GM21723 (cell line): ENCODE measurements around the gene SP140.
"Not testable (repeated sequence)": the region's sequence is repeated elsewhere in the genome, so short reads cannot be mapped to it uniquely, and the experiment has no call there.

ENCODE experiments used
- ATAC-seq: cut with Tn5 transposase; IDR thresholded peaks from one replicate; pipeline ENCODE4 v1.9.1; 2021; ENCODE audit warnings: mild to moderate bottlenecking, moderate library complexity; ENCODE audit not compliant: unreplicated experiment

Gene SP140

DNA sequence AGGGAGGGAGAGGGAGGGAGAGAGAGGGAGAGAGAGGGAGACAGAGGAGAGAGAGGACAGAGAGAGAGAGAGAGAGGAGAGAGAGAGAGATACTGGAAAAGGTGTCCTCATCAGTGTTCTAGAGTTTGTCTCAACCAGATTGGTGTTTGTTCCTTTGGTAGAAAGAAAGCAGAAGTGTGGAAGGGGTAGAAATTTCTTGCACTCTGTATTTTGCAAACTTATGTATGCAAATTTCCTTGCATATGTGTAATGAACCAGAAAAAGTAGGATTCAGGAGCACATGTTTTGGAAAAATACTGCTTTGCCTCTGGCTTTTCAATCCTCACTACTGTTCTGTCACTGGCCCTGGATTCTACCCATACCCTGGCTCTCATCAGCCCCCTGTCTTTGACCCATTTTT, 1.1 kb upstream of the SP140 start:
- ATAC-seq, result no peak

DNA sequence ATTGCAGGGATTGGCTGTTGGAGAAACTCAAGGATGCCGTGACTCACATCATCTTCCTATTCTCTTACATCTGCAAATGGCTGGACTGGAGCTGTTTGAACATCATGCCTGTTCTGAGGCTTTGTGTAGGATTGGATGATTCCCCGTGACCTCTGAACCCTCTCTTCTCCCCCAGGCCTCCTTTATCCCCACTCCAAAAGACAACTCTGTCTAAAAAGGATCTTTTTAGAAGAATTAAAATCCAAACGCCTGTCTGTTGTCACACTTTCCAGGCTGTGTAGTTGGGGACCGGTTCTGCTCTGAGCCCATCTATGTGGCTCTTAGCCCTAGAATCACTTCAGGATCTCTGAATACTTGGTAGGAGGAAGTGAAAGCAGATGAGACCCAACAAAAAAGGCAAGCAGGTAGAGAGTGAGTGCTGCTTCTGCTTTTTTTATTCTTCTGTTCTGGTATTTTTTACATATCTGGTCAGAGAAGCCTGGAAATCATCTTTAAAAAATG, 565 bp downstream of the SP140 start:
- ATAC-seq, result peak; percentile 70

DNA sequence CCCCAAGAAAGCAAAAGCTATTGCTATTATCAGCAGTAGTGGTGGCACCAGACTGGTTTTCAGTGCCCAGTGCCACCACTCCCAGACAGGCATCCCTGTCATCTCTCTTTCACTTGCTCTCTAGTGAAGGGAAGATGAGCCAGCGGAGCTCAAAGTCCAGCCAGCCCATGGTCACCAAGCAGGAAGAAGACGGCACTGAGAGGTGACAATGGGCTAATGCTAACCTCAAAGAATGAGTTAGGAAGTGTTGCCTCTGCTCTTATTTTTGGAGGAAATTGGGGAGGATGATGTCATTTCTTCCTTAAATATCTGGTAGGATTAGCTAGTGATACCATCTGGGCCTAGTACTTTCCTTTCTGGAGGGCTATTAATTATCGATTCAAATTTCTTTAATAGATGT, 1.7 kb downstream of the SP140 start:
- no peak for ATAC-seq

DNA sequence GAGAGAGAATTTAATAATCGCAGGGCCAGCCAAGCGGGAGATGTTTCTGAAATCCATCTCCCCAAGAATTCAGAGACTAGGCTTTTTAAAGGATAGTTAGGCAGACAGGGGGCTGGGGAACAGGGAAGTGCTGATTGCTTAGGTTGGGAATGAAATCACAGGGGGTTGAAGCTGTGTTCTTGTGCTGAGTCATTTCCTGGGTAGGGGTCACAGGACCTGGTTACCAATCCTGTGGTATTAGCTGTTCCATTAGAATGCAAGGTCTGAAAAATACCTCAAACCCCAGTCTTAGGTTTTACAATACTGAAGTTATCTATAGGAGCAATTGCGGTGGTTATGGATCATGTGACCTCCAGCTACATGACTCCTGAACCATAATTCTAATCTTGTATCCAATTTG, 4.6 kb downstream of the SP140 start:
- no peak for ATAC-seq

DNA sequence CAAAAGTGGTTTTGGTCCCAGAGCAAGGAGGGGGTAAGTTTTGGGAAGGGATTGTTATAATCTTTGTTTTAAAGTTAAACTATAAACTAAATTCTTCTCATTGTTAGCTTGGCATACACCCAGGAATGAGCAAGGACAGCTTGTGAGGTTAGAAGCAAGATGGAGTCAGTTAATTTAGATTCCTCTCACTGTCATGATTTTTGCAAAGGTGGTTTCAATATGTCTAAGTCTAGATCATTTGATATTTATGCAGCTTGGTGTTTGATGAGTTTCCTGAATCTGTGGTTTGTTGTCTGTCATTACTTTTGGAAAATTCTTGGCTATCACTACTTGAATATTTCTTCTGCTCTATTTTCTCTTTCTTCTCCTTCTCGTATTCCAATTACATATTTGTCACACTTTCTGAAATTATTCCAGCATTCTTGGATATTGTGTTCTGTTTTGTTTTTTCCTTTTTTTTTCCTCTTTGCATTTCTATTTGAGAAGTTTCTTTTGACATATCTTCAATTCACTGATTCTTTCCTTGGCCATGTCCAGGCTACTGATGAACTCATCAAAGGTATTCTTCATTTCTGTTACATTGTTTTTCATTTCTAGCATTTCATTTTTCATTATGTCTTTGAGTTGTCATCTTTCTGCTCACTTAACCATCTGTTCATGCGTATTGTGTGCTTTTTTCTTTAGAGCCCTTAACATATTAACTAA, 5.1 kb downstream of the SP140 start:
- ATAC-seq, result no peak

DNA sequence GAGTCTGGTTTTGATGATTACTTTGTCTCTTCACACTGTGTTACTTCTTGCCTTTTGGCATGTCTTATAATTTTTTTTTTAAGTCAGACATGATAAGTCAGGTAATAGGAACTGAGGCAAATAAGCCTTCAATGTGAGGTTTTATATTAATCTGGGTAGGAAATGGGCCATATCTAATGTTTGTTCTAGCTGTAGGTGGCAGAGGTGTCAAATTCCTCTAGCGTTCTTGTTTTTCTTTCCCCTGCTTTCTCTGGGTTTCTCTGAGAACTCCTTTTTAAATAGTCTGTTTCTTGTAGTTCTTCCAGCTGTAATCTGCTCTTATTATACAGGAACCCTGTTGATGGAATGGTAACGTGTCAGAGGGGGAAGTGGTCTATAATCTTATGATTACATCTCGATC, 5.7 kb downstream of the SP140 start:
- no peak for ATAC-seq

DNA sequence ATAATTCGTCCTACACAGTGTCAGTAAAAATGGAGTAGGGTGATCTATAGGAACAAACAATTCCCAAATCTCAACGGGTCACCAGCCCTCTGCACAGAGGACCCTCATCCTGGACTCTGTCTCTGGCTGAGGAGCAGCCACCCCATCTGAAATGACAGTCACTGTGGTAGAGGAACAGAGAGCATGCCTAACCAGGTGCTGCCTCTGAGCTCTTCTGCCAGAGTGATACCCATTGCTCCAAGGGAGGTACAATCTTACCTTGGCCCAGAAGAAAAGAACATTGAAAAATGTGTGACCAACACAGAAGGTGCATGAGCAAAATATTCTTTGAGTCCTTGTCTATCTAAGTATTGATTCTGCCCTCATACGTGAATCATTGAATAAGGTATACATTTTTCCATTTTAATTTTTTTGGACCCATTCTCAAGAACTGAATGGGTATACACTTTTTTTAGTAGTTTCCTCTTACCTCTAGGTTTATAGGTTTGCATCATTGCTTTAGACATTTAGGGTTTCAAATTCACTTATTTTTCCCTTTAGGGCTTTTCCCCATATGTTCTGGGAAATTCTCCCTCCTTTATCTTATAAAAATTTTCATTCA, 8.7 kb downstream of the SP140 start:
- ATAC-seq, result peak; percentile 69

DNA sequence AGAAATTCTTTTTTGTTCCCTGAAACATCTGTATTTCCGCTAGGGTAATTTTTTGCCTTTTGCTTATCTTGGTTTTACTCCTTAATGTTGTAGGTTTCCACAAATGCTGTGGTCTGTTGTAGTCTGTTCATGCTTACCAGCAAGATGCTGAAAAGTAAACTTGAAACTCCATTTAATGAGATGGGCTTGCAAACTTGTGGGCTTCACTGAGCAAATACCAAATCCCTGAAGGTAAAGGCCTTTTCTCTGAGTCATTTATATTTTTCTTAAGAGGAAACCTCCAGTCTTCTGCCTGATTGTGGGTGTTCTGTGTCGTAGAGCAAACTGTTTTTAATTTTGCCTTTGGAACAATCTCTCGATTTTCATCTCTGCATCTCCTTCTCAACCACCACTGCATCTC, 9.3 kb downstream of the SP140 start:
- ATAC-seq, result peak; percentile 54

DNA sequence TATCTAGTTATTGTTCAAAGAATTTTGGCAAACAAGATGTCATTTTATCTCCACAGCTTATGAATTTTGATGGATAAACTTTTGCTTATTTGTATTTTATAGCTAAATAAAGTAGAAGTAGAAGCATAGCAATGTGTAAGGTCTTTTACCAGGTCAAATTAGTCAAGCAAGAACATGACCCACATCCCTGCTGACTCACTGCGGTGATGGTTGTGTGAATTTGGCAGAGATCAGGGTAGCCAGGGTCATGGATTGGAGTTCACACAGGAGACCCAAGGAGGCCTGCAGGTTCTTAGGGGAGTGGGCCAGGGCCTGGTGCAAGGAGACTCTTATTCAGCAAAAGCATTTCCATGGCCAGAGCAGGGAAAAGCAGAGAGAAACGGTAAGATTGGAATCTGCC, 18.7 kb downstream of the SP140 start:
- no peak for ATAC-seq

DNA sequence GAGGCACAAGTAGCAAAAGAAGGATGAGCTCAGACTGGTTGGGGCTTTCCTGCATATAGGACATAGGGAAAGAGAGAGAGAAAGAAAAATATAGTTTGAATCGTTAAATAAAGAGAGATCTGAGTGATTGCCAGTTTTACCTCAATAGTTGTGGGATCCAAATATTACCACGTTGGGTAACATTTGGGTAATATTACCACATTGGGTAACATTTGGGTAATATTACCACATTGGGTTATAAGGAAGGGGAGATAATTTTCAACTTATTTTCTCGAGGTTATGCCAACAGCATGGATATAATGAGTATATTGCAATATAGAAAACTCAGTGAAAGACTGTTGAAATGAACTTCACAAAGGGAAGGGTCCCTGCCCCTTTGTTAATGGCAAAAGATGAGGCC, 20.7 kb downstream of the SP140 start:
- ATAC-seq, result no peak

DNA sequence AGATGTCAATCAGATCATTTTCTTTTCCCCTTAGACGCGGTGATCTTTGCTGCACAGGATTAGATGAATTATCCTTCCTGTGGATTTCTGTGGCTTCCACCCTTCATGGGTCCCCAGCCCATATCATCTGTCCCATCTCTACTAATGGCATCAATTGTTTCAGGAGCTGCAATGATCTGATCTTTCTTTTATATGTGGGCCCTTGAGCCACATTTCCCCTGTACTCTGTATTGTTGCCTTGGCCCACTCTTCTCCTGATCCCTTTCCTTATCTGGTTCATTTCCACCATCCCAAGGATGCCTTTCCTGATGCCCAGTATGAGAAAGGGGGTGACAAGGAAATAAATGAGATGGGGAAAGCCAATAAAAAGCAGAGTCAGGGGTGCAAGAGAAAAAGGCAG, 24.7 kb downstream of the SP140 start:
- ATAC-seq, result no peak

DNA sequence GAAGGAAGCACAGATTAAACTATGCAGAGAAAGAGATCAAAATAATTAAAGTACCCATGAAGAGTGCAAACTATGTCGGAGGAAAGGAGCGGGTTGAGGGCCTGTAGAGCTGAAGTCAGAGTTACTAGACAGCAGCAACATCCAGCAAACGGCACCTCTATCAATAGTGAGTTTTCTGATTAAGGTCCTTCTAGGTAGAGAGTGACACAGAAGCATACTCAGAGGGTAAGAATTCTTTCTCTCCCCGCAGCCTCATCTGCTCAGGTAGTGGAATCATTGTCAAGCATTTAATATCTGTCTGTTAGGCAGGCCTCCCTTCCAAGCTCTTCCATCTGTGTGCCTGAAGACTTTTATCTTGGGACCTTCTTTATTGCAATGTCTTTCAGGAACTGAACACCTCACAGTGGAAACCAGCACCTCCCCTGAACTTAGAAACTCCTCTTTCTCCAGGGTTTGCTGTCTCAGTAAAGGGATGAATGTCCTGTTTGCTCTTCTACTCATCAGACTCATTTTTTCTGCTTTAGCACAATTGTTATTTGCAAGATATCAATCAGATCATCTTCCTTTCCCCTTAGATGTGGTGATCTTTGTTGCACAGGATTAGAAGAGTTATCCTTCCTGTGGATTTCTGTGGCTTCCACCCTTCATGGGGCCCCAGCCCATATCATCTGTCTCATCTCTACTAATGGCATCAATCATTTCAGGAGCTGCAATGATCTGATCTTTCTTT, 28.8 kb downstream of the SP140 start:
- ATAC-seq, result no peak

DNA sequence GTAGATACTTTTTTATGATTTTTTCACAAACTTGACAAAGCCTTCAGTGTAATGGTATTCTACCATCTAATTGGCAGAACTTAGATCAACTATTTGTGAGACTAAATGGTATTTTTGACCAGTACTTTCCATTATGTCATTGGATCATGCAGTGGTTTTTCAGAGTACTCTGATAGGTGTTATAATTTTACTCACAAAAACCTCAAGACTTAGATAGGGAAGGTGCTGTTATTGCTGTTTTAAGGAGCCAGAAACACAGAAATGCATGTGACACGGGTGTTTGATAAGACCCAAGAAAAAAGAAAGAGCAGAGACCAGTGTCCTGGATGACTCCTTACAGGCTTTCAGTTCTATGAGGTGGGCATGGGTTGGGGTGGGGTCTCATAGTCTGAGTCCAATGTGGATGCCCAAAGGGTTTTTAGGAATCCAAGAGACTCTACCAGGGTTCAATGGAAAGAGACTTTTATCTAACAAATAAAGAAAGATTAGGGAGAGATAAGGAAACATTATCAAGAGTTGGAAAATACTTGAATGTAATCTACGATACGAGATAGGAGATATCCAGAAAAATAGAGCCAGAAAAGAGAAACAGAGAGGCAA, 31.3 kb downstream of the SP140 start:
- no peak for ATAC-seq

DNA sequence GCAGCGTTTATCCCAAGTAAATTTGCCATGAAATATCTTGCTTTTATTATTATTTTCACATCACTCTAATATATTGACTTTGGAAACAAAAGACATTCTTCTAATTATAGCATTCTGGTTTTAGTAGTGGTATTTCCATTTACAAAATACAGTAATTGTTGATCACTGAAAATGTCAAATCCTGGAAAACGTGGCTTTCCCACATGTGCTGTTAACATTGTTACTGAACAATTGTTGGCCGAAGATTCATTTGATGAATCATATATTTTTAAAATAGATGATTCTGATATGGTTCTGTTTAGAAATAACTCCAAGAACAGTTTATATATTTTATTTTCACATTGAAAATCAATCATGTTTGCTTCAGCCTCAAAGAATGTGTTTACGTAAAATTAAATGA, 32.9 kb downstream of the SP140 start:
- no peak for ATAC-seq

DNA sequence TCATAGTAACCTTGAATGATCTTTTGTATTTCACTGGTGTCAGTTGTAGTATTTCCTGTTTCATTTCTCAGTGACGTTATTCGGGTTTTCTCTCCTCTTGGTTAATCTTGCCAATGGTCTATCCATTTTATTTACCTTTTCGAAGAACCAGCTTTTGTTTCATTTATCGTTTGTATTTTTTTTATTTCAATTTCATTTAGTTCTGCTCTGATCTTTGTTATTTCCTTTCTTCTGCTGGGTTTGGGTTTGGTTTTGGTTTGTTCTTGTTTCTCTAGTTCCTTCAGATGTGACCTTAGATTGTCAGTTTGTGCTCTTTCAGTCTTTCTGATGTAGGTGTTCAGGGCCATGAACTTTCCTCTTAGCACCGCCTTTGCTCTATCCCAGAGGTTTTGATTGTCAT, 36.7 kb downstream of the SP140 start:
- no peak for ATAC-seq

DNA sequence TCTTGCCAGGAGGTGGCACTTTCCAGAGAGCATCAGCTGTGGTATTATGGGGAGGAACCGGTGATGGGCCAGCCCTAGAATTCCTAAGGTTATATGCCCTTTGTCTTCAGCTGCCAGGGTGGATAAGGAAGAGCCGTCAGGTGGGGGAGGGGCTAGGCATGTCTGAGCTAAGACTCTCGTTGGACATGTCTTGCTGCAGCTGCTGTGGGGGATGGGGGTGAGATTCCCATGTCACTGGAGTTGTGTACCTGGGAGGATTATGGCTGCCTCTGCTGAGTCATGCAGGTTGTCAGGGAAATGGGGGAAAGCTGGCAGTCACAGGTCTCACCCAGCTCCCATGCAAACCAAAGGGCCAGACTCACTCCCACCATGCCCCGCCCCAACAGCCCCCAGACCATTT, 39.4 kb downstream of the SP140 start:
- not testable (repeated sequence) for ATAC-seq

DNA sequence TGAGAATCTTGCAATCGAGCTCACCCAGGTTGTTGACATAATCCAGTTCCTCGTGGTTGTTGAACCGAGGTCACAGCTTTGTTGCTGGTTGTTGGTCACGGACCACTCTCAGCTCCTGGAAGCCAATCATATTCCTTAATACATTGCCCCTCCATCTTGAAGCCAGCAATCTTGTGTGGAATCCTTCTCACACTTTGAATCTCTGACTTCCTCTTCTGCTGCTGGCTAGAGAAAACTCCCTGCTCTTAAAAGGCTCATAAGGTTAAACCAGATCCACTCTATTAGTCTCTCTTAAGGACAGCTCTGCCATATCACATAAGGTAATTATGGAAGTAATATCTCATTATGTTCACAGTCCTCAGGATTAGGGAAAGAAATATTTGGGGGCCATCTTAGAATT, 41.1 kb downstream of the SP140 start:
- ATAC-seq, result no peak

DNA sequence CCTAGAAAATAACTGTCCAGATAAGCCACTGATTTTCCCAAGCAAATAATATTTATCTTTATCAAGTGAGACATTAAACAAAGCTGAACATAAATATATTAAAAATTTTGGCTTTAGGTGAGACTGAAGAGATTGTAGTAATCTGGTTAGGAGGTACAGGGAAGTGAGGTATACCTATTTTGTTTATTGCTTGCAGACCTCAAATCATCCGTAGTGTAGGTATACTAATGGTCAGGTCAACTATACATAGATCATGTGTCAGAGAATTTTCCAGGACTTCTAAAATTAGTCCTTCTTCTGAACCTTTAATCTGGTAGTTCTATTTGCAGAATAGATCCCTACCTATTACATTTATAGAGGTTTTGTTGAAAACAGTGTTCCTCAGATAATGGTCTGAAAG, 41.5 kb downstream of the SP140 start:
- peak; percentile 23 for ATAC-seq

DNA sequence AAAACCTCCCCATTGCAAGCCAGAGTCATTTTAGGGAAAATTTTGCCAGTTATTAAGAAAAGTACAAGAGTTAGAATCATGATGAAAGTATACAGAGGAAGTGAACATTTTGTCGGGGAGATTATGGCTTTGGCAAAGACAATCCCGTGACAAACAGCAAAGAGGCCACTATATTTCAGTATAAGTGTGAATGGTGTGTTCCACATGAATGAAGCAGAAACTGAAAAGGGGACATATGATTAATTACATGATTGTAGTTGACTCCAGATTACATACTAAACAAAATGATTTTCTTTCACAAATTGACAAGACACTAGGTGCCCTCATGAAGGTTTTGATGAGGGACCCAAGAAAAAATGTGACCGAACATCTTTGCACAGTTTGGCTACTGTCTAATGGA, 42.0 kb downstream of the SP140 start:
- peak; percentile 61 for ATAC-seq

DNA sequence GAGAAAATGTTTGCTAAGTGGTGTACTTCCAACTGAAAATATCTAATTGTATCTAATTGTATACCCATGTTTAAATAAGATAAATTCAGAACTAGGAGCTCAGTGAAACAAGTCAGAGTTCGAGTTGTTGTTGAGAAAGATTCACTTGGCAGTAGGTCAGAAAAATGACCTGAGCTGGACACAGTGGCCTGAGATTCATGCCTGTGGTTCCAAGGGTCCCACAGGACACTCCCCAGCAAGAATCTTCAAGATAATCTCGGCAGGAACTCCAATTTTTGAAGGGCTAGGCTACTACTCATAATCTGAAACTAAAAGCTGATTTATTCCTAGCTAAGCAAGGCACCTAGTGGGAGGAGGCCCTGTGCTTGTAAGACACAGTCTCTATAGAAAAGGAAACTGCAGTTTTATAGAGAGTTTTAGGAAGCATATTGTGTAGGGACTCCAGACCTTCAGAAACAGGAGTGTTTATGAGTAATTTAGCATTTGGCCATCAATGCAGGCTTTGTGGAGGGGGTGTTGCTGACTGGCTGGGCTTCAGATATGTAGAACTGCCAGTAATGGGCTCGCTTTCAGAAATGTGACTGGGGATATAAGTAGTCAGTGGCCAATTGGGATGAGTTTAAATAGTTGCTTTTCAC, 43.2 kb downstream of the SP140 start:
- ATAC-seq, result peak; percentile 43

DNA sequence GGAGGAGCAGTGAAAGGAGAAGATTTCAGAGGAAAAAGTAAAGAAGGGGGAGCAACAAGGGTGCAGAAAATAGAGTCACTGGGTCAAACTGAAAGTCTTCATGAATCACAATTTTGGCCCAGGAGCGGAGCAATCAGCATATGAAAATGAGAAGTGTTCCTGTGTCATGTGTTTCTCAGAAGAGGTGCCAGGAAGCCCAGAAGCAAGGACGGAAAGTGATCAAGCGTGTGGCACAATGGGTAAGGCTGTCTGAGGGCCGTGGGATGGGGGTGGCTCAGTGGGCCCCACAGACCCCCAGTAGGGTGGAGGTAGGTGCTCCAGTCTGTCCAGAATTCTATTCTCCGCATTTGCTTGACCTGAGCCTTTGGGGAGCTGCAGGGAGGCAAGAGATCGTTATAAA, 44.2 kb downstream of the SP140 start:
- ATAC-seq, result no peak
